K562 (cell line): ENCODE results near the gene CCDC144A.

ENCODE experiments used
- CBX1 ChIP-seq: sonication (generic); IDR thresholded peaks from 2 replicates; pipeline ENCODE4 v1.6.1; 2016; ENCODE audit warnings: antibody characterized with exemption, low read depth, mild to moderate bottlenecking
- ESRRA ChIP-seq: fragments of 450-650 bp; IDR thresholded peaks from 2 replicates; pipeline ENCODE4 v1.6.1; 2014; ENCODE audit warnings: low read depth, mild to moderate bottlenecking, moderate library complexity, borderline replicate concordance
- FOXK2 ChIP-seq, 2 experiments: fragments of 450-650 bp; IDR thresholded peaks in 1 of 2; conservative IDR thresholded peaks in 1 of 2; 2 replicates each; pipeline ENCODE4 v1.6.1; 2016; ENCODE audit warnings: low read depth in 2 of 2, mild to moderate bottlenecking in 1 of 2
- GATAD2A ChIP-seq: fragments of 450-650 bp; IDR thresholded peaks from 2 replicates; pipeline ENCODE4 v1.6.1; 2017
- HMG20A ChIP-seq: fragments of 450-650 bp; formaldehyde crosslinking; conservative IDR thresholded peaks from 2 replicates; pipeline ENCODE4 v1.4.0; 2020; ENCODE audit warnings: mild to moderate bottlenecking, mixed read lengths
- MED1 ChIP-seq: sonication (generic); formaldehyde crosslinking; IDR thresholded peaks from 2 replicates; pipeline ENCODE4 v1.8.1; 2023; ENCODE audit warnings: missing genetic modification reagents, borderline replicate concordance
- PHF21A ChIP-seq: fragments of 450-650 bp; IDR thresholded peaks from 2 replicates; pipeline ENCODE4 v1.6.1; 2017; ENCODE audit warnings: low read depth, borderline replicate concordance
- SMAD3 ChIP-seq: fragments of 450-650 bp; formaldehyde crosslinking; conservative IDR thresholded peaks from 2 replicates; pipeline ENCODE4 v1.4.0; 2020; ENCODE audit warnings: mild to moderate bottlenecking
- SRF ChIP-seq, 2 experiments: fragments of 250-450, 450-650 bp in 1 of 2; sonication (Bioruptor Pico) in 1 of 2; sonication (generic) in 1 of 2; formaldehyde crosslinking; IDR thresholded peaks; 2 replicates each; pipeline versions ENCODE4 v1.5.0 to v1.5.1; 2020 to 2022; ENCODE audit warnings: mild to moderate bottlenecking in 1 of 2, missing genetic modification reagents in 1 of 2
- U2AF2 ChIP-seq: fragments of 200-400 bp; formaldehyde crosslinking; optimal IDR thresholded peaks from 2 replicates; pipeline ENCODE3; 2017; ENCODE audit warnings: low read depth, mild to moderate bottlenecking, low read length
- YY1 ChIP-seq, 3 experiments: IDR thresholded peaks; 2 replicates each; pipeline ENCODE4 v1.6.1; 2011; ENCODE audit warnings: low read length in 2 of 3, mild to moderate bottlenecking in 2 of 3, moderate library complexity in 2 of 3, borderline replicate concordance in 1 of 3, control low read depth in 1 of 3, low read depth in 1 of 3; ENCODE audit not compliant: insufficient read depth in 3 of 3, insufficient replicate concordance in 2 of 3, control insufficient read depth in 1 of 3, insufficient read length in 1 of 3; ENCODE audit errors: extremely low read depth in 1 of 3
- ZNF699 ChIP-seq: fragments of 250-450 bp; sonication (Bioruptor Pico); IDR thresholded peaks from 2 replicates; pipeline ENCODE4 v1.8.0; 2021; ENCODE audit warnings: mild to moderate bottlenecking, moderate library complexity; ENCODE audit not compliant: insufficient replicate concordance

DNA sequence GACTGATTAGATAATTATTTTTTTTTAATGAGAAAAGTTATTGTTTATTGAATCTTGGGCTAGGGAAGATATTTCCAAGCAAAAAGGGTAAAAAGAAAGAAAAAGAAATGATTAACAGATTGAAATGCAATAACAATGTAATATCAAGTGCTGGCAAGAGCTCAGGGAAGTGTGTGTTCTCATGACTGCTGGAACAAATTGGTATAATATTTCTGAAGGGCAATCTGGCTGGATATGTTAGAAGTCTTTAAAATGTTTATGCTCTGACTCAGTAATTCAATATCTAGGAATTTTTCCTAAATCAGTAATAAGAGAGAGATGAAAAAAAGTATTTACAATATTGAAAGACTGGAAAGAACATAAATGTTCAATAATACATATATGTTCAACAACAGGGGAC, 28.8 kb upstream of the CCDC144A start:
- TF ChIP-seq PHF21A (no peak), ZNF699 (no peak), SMAD3 (no peak), ESRRA (no peak), CBX1 (no peak), SRF (CRISPR knock-in tag; IDR thresholded peaks at IDR 0.05) (no peak), HMG20A (no peak), GATAD2A (no peak), FOXK2 (conservative IDR thresholded peaks at IDR 0.05 in 1 of 2, IDR thresholded peaks at IDR 0.05 in 1 of 2; ENCODE audit: low read depth in 2 of 2) (no peak), MED1 (CRISPR knock-in tag) (no peak), U2AF2 (no peak), YY1 (IDR thresholded peaks at IDR 0.05; ENCODE audit: borderline replicate concordance in 1 of 3, control insufficient read depth in 1 of 3, extremely low read depth in 1 of 3, insufficient read depth in 3 of 3, insufficient read length in 1 of 3, insufficient replicate concordance in 2 of 3, low read depth in 1 of 3, low read length in 2 of 3) (no peak)
